Activated CD8-positive, alpha-beta memory T cell treated with anti-CD3 and anti-CD28 coated beads, Interleukin-2, amount 50 U/mL, for 1 hour (primary cell): ENCODE results near the gene CUX1.
"Not testable (repeated sequence)": the region's sequence is repeated elsewhere in the genome, so short reads cannot be mapped to it uniquely, and the experiment has no call there.

Experiments
- DNase-seq: peaks from one replicate; pipeline ENCODE4 v3.0.0-alpha.2; 2020; ENCODE audit errors: extremely low read depth

CUX1 gene

DNA sequence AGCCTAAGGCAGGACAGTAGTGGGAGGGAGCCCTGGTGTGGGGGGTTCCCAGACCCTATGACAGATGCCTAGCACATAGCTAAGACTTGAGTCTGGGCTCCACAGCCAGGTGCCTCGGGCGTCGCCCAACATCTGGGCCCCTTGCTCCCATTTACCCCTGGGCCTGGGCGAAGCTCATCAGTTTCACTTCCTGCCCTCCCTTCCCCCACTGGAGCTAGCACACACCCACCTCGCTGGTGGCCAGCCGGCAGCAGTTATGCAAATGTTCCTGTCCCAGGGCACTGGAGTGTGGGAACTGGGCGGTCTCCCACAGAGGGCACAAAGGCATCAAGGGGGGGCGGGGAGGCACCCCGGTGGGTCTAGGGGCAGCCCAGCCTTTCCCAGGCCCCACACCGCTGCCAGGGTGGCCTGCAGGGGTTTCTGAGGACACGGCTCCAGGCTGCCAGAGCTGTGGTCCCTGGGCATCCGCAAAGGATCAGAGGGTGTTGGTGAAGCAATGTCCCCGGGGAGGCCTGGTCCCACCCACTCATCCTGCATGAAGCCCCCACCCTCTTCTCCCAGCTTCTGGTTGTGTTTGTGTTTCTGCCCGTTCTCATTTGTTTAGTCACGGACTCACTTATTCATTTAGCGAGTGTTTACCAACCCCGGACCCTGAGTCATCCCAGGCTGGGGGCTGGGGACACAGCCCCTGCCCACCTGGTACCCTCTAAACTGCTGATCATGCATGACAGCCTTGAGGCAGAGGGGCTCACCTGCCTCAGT, 489.7 kb downstream of the CUX1 start:
- DNase-seq = no peak

DNA sequence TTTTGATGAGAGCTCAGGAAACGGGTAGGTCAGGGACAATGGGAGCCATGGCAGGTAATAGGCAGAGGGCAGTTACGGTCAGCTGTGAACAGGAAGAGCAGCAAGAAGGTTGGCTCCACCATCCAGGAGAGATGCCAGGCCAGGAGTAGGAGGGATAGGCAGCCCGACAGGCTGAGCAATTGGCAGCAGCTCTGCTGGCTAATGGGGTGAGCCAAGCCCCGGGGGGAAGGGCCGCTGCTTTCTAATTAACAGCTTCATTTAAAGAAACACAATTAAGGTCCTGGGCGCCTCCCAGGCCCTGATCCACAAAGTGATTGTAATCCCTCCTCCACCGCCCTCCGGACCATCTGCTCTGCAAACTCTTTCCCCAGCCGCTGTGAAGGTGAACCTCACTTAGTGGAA, 493.0 kb downstream of the CUX1 start:
- no peak for DNase-seq

GRCh38 chr7:102312317-102312716, 494.9 kb downstream of the CUX1 start:
- DNase-seq = no peak

- no peak for DNase-seq
Measured at GRCh38 chr7:102313997-102314780, 496.8 kb downstream of the CUX1 start.

- DNase-seq = no peak
Measured at GRCh38 chr7:102317231-102318059, 500.0 kb downstream of the CUX1 start.

- no peak for DNase-seq
Measured at GRCh38 chr7:102318482-102318971, 501.1 kb downstream of the CUX1 start.

- DNase-seq = no peak
Measured at GRCh38 chr7:102319671-102320070, 502.2 kb downstream of the CUX1 start.

- DNase-seq = no peak
Measured at GRCh38 chr7:102320181-102320580, 502.8 kb downstream of the CUX1 start.

GRCh38 chr7:102320601-102321350, 503.4 kb downstream of the CUX1 start:
- DNase-seq = no peak

DNA sequence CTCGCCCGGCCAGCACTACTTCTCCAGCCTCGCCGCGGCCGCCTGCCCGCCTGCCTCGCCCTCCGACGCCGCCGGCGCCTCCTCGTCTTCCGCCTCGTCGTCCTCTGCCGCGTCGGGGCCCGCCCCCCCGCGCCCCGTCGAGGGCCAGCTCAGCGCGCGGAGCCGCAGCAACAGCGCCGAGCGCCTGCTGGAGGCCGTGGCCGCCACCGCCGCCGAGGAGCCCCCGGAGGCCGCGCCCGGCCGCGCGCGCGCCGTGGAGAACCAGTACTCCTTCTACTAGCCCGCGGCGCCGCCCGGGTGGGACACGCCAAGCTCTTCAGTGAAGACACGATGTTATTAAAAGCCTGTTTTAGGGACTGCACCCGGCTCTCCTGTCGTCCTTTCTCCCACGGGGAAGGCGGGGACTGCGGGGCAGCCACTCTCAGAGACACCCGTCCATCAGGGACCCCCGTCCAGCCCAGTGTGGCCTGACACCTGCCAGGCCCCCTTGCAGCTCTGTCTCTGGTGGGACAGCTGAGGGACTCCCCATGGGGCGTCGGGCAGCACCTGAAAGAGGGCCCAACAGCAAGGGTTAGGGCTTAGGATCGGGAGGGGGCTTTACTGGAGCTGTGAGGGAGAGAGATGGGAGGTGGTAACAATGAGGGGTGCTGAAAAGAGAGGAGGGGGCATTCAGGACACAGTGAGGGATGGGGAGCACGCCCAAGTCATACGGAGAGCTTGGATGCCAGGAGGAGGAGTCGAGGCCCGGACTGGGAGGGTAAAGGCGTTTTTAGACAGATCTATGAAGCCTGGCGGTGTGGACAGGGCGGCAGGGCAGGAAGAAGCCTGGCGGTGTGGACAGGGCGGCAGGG, 504.1 kb downstream of the CUX1 start:
- DNase-seq = no peak

- no peak for DNase-seq
Measured at GRCh38 chr7:102322202-102322715, 504.8 kb downstream of the CUX1 start.

DNA sequence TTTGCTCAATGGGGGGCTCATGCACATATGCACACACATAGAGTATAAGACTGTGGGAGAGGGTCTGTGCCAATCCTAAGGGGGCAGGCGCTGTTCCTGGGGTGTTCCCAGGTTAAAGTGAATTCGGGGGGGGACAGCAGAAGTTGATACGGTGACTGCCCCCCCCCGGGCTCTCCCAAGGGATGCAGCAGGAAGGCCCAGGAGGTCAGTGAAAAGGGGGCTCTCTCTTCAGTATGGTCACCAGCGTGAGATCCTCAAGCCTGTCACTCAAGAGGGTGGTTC, 506.4 kb downstream of the CUX1 start:
- no peak for DNase-seq

DNA sequence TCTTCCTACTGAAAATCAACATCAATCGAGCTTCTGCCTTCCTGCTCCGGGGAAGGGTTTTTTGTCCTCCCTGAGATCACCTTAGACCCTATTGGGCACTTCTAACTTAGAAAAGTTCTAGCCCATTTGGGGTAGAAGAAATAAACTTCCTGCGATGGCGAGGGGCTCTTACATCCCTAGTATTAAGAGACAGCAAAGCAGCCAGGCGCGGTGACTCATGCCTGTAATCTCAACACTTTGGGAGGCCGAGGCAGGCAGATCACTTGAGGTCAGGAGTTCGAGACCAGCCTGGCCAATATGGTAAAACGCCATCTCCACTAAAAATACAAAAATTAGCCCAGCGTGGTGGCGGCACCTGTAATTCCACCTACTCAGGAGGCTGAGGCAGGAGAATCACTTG, 507.7 kb downstream of the CUX1 start:
- DNase-seq = not testable (repeated sequence)

DNA sequence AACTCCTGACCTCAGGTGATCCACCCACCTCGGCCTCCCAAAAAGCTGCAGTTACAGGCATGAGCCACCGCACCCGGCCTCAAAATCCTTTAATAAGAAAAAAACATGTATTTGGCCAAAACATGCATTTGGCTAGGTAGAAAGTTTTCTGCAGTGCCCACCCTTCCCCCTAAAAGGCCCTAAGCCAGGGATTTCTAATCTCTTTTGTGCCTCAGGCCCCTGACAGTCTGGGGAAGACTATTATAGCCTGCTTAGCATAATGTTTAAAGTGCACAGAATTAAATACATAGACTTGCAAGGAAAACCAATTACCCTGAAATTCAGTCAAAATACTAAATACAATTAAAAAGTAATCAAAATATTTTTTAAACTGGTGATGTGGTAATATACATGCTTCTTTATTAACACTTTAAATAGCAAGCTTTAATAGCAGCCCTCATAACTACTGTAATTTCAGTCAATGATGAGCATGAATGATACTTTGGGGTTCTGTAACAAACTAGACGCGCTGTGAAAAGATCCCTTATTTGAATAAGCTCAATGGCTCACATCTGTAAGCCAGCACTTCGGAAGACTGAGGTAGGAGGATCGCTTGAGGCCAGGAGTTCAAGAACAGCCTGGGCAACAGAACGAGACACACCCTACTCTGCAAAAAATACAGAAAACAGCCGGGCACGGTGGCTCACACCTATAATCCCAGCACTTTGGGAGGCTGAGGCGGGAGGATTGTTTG, 508.9 kb downstream of the CUX1 start:
- DNase-seq = no peak

- not testable (repeated sequence) for DNase-seq
Measured at GRCh38 chr7:102327183-102327582, 509.8 kb downstream of the CUX1 start.

DNA sequence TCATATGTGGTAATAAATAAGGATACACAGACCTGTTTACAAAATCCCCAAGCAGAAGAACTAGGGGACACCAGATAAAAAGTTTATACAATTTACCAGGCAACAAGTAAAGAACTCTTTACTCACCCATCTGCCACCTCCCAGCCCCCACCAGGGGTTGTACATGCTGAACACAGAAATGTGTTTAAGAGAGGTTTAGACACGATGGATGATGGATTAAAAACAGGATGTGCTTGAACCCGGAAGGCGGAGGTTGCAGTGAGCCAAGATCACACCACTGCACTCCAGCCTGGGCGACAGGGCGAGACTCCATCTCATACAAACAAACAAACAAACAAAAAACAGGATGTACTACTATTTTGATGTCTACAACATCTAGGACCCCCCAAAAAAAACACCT, 511.4 kb downstream of the CUX1 start:
- not testable (repeated sequence) for DNase-seq

DNA sequence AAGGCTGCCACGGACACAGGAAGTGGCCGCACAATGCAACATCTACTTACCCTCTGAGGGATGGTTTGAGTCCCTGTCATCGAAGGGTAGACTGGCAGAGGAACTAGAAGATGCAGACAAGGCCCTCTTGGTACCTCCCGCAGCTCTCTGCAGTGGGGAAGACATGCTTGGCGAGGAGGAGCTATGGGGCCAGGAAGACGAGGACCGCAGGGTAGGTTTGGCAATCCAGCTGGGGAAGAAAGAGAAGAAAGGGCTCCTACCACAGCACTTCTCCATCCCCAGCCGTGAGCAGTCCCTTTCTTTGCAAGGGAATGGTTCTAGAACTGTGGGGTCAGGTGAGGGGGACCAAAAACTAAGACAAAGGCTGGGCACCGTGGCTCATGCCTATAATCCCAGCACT, 511.9 kb downstream of the CUX1 start:
- DNase-seq = not testable (repeated sequence)

GRCh38 chr7:102330666-102331460, 513.4 kb downstream of the CUX1 start:
- DNase-seq = not testable (repeated sequence)
